BE2C (cell line): Measurements from ENCODE around the gene COPE.

Source experiments
- DNase-seq: peaks from one replicate; pipeline ENCODE4 v3.0.0-alpha.2; 2020
- H3K27me3 ChIP-seq: fragments of 250-450 bp; sonication (Bioruptor Pico); 2 replicates; pipeline ENCODE4 v1.5.1; 2020; ENCODE audit warnings: mild to moderate bottlenecking
- H3K36me3 ChIP-seq: fragments of 250-450 bp; sonication (Bioruptor Pico); 2 replicates; pipeline ENCODE4 v1.5.1; 2020; ENCODE audit warnings: mild to moderate bottlenecking
- H3K4me1 ChIP-seq: fragments of 250-450 bp; sonication (Bioruptor Pico); 2 replicates; pipeline ENCODE4 v1.5.1; 2020
- H3K4me3 ChIP-seq: 2 replicates; pipeline ENCODE4 v1.5.1; 2011; ENCODE audit warnings: low read depth, low read length
- H3K9me3 ChIP-seq: fragments of 250-450 bp; sonication (Bioruptor Pico); 2 replicates; pipeline ENCODE4 v1.5.1; 2020
- CTCF ChIP-seq: IDR thresholded peaks from 2 replicates; pipeline ENCODE4 v1.5.1; 2012; ENCODE audit warnings: mild to moderate bottlenecking, low read depth, low read length

Gene COPE

GRCh38 chr19:18859676-18860301, 59.4 kb downstream of the COPE start:
- no peaks in the 10 kb centered on the region for H3K4me1 ChIP-seq
- no peaks in the 10 kb centered on the region for H3K9me3 ChIP-seq
- TF ChIP-seq CTCF: no peak
- H3K27me3 ChIP-seq: no peaks in the 10 kb centered on the region
- H3K36me3 ChIP-seq: peaks cover 88% of the 10 kb centered on the region
- DNase-seq: no peak
- H3K4me3 ChIP-seq: no peak overlapping the region

GRCh38 chr19:18858906-18859646, 60.1 kb downstream of the COPE start:
- no peak for DNase-seq
- H3K4me3 ChIP-seq: no peak overlapping the region
- no peaks in the 10 kb centered on the region for H3K4me1 ChIP-seq
- no peaks in the 10 kb centered on the region for H3K27me3 ChIP-seq
- no peak for TF ChIP-seq CTCF
- peaks cover 91% of the 10 kb centered on the region for H3K36me3 ChIP-seq
- no peaks in the 10 kb centered on the region for H3K9me3 ChIP-seq

GRCh38 chr19:18857223-18857622, 62.0 kb downstream of the COPE start:
- Histone ChIP-seq H3K9me3 (no peaks in the 10 kb centered on the region), H3K4me1 (no peaks in the 10 kb centered on the region), H3K27me3 (no peaks in the 10 kb centered on the region), H3K4me3 (no peak overlapping the region), H3K36me3 (peaks cover 96% of the 10 kb centered on the region)
- no peak for DNase-seq
- no peak for TF ChIP-seq CTCF

DNA sequence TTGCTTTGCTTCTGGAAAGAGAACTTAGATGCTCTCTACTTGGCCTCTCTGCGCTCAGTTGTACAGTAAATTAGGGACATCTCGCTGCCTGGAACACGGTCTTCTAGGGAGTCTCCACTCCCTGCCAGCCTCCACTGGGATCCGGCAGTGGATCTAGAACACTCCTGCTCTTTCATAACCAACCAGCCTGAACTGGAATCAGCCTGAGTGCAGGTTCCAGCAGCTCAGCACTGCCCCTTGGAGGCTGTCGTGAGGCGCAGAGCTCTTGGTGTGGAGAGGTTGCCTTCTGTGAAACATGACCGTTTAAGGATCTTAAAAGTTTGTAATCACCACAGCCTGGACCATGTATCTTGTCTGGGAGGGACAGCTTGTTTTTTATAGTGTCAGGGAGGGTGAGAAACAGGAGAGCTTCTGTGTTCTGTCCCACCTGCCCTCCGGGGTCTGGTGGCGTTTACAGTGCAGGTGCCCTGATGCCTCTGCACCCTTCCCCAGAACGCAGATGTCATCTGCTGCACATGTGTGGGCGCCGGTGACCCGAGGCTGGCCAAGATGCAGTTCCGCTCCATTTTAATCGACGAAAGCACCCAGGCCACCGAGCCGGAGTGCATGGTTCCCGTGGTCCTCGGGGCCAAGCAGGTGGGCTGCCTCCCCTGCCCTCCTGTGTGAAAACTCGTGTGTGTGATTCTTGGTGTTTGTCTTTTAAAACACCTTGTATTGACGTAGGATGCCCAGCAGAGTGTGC, 62.6 kb downstream of the COPE start:
- Histone ChIP-seq H3K36me3 (peaks cover 96% of the 10 kb centered on the region), H3K4me3 (no peak overlapping the region), H3K4me1 (no peaks in the 10 kb centered on the region), H3K27me3 (no peaks in the 10 kb centered on the region), H3K9me3 (no peaks in the 10 kb centered on the region)
- peak; percentile 59 for TF ChIP-seq CTCF
- DNase-seq: peak; percentile 50

DNA sequence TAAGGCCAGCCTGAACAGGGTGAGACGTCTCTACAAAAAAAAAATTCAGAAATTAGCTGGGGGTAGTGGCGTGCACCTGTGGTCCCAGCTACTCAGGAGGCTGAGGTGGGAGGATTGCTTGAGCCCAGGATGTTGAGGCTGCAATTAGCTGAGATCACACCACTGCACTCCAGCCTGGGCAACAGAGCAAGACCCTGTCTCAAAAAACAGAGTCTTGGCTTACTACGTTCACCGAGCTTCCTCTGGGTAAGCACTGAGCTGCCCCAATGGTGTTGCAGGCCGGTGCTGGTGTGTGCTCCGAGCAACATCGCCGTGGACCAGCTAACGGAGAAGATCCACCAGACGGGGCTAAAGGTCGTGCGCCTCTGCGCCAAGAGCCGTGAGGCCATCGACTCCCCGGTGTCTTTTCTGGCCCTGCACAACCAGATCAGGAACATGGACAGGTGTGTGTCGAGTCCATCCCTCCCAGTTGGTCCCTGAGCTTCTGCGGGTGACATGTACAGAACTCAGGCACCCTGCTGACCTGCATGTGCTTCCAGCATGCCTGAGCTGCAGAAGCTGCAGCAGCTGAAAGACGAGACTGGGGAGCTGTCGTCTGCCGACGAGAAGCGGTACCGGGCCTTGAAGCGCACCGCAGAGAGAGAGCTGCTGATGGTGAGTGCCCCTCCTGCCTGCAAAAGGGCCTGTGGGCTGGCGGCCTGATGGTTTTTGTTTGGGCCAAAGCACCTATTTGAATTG, 63.4 kb downstream of the COPE start:
- H3K36me3 ChIP-seq: peaks cover 96% of the 10 kb centered on the region
- no peaks in the 10 kb centered on the region for H3K9me3 ChIP-seq
- no peak for DNase-seq
- TF ChIP-seq CTCF: no peak
- no peaks in the 10 kb centered on the region for H3K4me1 ChIP-seq
- no peaks in the 10 kb centered on the region for H3K27me3 ChIP-seq
- H3K4me3 ChIP-seq: no peak overlapping the region
